NCI-H774 (cell line): Measurements from ENCODE around the gene SAMD8.

Experiments used
- DNase-seq: peaks from one replicate; lab custom pipeline; 2025; lab: John Stamatoyannopoulos, UW

SAMD8 gene

GRCh38 chr10:75111365-75111906 is at the start of gene SAMD8:
Gene SAMD8, plus strand, starts transcription at chr10:75111656. Its CDS starts 38,873 bp downstream, at chr10:75150529.
- peak; percentile 95 for DNase-seq

- DNase-seq = no peak
Observed at GRCh38 chr10:75061709-75062505, 49.5 kb upstream of the SAMD8 start.

- DNase-seq = no peak
Observed at GRCh38 chr10:75062506-75063299, 48.8 kb upstream of the SAMD8 start.

GRCh38 chr10:75063461-75064230 is 47.8 kb upstream of the SAMD8 start:
- DNase-seq = no peak

GRCh38 chr10:75065076-75065475 is 46.4 kb upstream of the SAMD8 start:
- DNase-seq = no peak

GRCh38 chr10:75066271-75066670 is 45.2 kb upstream of the SAMD8 start:
- no peak for DNase-seq

- no peak for DNase-seq
Observed at GRCh38 chr10:75067272-75067671, 44.2 kb upstream of the SAMD8 start.

- DNase-seq = no peak
Observed at GRCh38 chr10:75068523-75068922, 42.9 kb upstream of the SAMD8 start.

- no peak for DNase-seq
Observed at GRCh38 chr10:75070476-75070875, 41.0 kb upstream of the SAMD8 start.

- DNase-seq = no peak
Observed at GRCh38 chr10:75070961-75071428, 40.5 kb upstream of the SAMD8 start.

- DNase-seq = no peak
Observed at GRCh38 chr10:75071756-75072155, 39.7 kb upstream of the SAMD8 start.

- no peak for DNase-seq
Observed at GRCh38 chr10:75072727-75073126, 38.7 kb upstream of the SAMD8 start.

- no peak for DNase-seq
Observed at GRCh38 chr10:75073442-75073841, 38.0 kb upstream of the SAMD8 start.

- DNase-seq = no peak
Observed at GRCh38 chr10:75074711-75075445, 36.6 kb upstream of the SAMD8 start.

GRCh38 chr10:75076348-75076747 is 35.1 kb upstream of the SAMD8 start:
- DNase-seq = no peak

GRCh38 chr10:75079436-75080083 is 31.9 kb upstream of the SAMD8 start:
- DNase-seq = no peak

- DNase-seq = no peak
Observed at GRCh38 chr10:75080554-75080953, 30.9 kb upstream of the SAMD8 start.

GRCh38 chr10:75081379-75081778 is 30.1 kb upstream of the SAMD8 start:
- DNase-seq = no peak

- DNase-seq = no peak
Observed at GRCh38 chr10:75083972-75084833, 27.3 kb upstream of the SAMD8 start.

- DNase-seq = no peak
Observed at GRCh38 chr10:75084834-75085384, 26.5 kb upstream of the SAMD8 start.
